Erythroblast (primary cell): ENCODE data around the gene CRKL.
"Not testable (repeated sequence)": the region's sequence is repeated elsewhere in the genome, so short reads cannot be mapped to it uniquely, and the experiment has no call there.

Experiments used
- GATA1 ChIP-seq: IDR thresholded peaks from 2 replicates; pipeline ENCODE4 v1.6.1; 2011; ENCODE audit warnings: low read depth, mild to moderate bottlenecking, control low read depth, low read length, moderate library complexity
- POLR2A ChIP-seq: IDR thresholded peaks from 2 replicates; pipeline ENCODE4 v1.6.1; 2011; ENCODE audit warnings: mild to moderate bottlenecking, low read length

DNA sequence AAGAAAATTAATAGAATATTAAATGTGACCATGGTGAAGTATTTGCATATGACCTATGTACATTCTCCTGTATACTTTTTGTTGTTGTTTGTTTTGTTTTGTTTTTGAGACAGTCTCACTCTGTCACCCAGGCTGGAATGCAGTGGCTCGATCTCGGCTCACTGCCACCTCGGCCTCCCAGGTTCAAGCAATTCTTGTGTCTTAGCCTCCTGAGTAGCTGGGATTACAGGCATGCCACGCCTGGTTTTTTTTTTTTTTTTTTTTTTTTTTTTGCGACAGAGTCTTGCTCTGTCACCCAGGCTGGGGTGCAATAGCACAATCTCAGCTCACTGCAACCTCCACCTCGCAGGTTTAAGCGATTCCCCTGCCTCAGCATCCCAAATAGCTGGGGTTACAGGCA is 19.5 kb upstream of the CRKL start:
- TF ChIP-seq POLR2A, GATA1: not testable (repeated sequence)
